T-helper 1 cell treated with Interleukin-12 subunit alpha and Interleukin-12 subunit beta and Interleukin-4 antibody, amounts not matched to agents 30 ng/mL and 1 ng/mL, for 36 hours (primary cell): ENCODE measurements around the gene TRIM59. TPM values are rescaled to one million over a fixed set of nuclear protein-coding genes. Genes with fewer than 3 reads are reported as not detected.

Experiments used
- intact Hi-C: fragments of 100-400 bp; cut with micrococcal nuclease; formaldehyde crosslinking; loops from one replicate; pipeline ENCODE4 v1.15.1; 2024
- total RNA-seq: library from RNA; stranded (reverse); gene quantifications from 2 replicates; pipeline ENCODE4 v1.2.3, GENCODE V29; 2022

The TRIM59 gene
- 45.1 and 47.3 TPM in 2 replicates for total RNA-seq

GRCh38 chr3:160449636-160450598 is at the start of gene TRIM59:
TSS of gene TRIM59 (minus strand) at chr3:160449786. CDS start at chr3:160439183, 10,603 bp downstream.
- intact Hi-C loops: loop anchor here (1.0 to 2.0 kb wide), 12 partner anchors 9 to 861 kb away; partner anchors contain the start of genes IFT80, IL12A, KPNA4 and NMD3

GRCh38 chr3:160498202-160498601 is 48.6 kb upstream of the TRIM59 start:
- intact Hi-C loops: no loop called here

GRCh38 chr3:160490166-160490565 is 40.6 kb upstream of the TRIM59 start:
- intact Hi-C loops: no loop called here

- intact Hi-C loops: loop anchor here (1.0 to 5.0 kb wide), 12 partner anchors 37 to 1224 kb away; partner anchors contain the start of genes C3orf80, IL12A and TRIM59
These were observed 36.9 kb upstream of the TRIM59 start for GRCh38 chr3:160486459-160486869.

GRCh38 chr3:160482796-160483195 is 33.2 kb upstream of the TRIM59 start:
- intact Hi-C loops: no loop called here

GRCh38 chr3:160481856-160482255 is 32.3 kb upstream of the TRIM59 start:
- intact Hi-C loops: no loop called here

- intact Hi-C loops: no loop called here
These were observed 31.3 kb upstream of the TRIM59 start for GRCh38 chr3:160480931-160481330.

- intact Hi-C loops: no loop called here
These were observed 29.8 kb upstream of the TRIM59 start for GRCh38 chr3:160479376-160479775.

GRCh38 chr3:160478338-160478737 is 28.8 kb upstream of the TRIM59 start:
- intact Hi-C loops: no loop called here

- intact Hi-C loops: no loop called here
These were observed 28.2 kb upstream of the TRIM59 start for GRCh38 chr3:160477750-160478149.

GRCh38 chr3:160475884-160476283 is 26.3 kb upstream of the TRIM59 start:
- intact Hi-C loops: no loop called here

GRCh38 chr3:160475153-160475552 is 25.6 kb upstream of the TRIM59 start:
- intact Hi-C loops: no loop called here

- intact Hi-C loops: no loop called here
These were observed 24.8 kb upstream of the TRIM59 start for GRCh38 chr3:160474416-160474838.

- intact Hi-C loops: no loop called here
These were observed 24.4 kb upstream of the TRIM59 start for GRCh38 chr3:160473978-160474377.

GRCh38 chr3:160473221-160473620 is 23.6 kb upstream of the TRIM59 start:
- intact Hi-C loops: no loop called here

- intact Hi-C loops: no loop called here
These were observed 22.8 kb upstream of the TRIM59 start for GRCh38 chr3:160472344-160472743.

GRCh38 chr3:160471892-160472291 is 22.3 kb upstream of the TRIM59 start:
- intact Hi-C loops: no loop called here

- intact Hi-C loops: no loop called here
These were observed 20.6 kb upstream of the TRIM59 start for GRCh38 chr3:160470181-160470580.

GRCh38 chr3:160464971-160465370 is 15.4 kb upstream of the TRIM59 start:
- intact Hi-C loops: no loop called here

GRCh38 chr3:160464321-160464720 is 14.7 kb upstream of the TRIM59 start:
- intact Hi-C loops: no loop called here

- intact Hi-C loops: no loop called here
These were observed 10.4 kb upstream of the TRIM59 start for GRCh38 chr3:160460033-160460432.

- intact Hi-C loops: no loop called here
These were observed 9.9 kb upstream of the TRIM59 start for GRCh38 chr3:160459450-160459970.
